ENCODE data around the gene MBD1.
A peak's percentile ranks its signal among the peaks of the same experiment; 100 is the strongest.
"Not testable (repeated sequence)": the region's sequence is repeated elsewhere in the genome, so short reads cannot be mapped to it uniquely, and the experiment has no call there.

Gene MBD1

DNA sequence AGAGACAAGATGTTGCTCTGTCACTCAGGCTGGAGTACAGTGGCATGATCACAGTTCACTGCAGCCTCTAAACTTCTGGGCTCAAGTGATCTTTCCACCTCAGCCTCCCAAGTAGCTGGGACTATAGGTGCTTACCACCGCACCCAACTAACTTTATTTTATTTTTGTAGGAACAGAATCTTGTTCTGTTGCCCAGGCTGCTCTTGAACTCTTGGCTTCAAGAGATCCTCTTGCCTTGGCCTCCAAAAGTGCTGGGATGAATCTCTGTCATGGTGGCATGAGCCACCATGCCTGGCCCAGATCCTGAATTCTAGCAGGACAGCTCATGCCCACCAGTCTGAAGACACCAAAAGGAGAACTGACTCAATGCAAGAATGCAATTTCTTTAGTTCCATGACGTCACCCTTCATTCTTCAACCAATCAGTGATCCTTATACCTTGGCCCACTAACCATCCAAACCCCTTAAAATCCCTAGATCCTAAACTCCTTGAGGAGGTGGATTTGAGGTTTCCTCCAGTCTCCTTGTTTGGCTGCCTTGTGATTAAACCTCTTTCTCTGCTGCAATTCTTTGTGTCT lies 31.8 kb upstream of the MBD1 start:
- TF ChIP-seq, protein P1, sequence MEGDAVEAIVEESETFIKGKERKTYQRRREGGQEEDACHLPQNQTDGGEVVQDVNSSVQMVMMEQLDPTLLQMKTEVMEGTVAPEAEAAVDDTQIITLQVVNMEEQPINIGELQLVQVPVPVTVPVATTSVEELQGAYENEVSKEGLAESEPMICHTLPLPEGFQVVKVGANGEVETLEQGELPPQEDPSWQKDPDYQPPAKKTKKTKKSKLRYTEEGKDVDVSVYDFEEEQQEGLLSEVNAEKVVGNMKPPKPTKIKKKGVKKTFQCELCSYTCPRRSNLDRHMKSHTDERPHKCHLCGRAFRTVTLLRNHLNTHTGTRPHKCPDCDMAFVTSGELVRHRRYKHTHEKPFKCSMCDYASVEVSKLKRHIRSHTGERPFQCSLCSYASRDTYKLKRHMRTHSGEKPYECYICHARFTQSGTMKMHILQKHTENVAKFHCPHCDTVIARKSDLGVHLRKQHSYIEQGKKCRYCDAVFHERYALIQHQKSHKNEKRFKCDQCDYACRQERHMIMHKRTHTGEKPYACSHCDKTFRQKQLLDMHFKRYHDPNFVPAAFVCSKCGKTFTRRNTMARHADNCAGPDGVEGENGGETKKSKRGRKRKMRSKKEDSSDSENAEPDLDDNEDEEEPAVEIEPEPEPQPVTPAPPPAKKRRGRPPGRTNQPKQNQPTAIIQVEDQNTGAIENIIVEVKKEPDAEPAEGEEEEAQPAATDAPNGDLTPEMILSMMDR (IDR thresholded peaks at IDR 0.05; ENCODE audit: low read depth, low read length, missing control alignments): no peak
- in situ Hi-C loops (cut with HindIII; ENCODE audit: low sequenced_read_pairs): no loop called here
- no peak overlapping the region for H3K4me3 ChIP-seq (ENCODE audit: low read depth, low read length)
- DNase-seq (ENCODE audit: low read depth): no peak

DNA sequence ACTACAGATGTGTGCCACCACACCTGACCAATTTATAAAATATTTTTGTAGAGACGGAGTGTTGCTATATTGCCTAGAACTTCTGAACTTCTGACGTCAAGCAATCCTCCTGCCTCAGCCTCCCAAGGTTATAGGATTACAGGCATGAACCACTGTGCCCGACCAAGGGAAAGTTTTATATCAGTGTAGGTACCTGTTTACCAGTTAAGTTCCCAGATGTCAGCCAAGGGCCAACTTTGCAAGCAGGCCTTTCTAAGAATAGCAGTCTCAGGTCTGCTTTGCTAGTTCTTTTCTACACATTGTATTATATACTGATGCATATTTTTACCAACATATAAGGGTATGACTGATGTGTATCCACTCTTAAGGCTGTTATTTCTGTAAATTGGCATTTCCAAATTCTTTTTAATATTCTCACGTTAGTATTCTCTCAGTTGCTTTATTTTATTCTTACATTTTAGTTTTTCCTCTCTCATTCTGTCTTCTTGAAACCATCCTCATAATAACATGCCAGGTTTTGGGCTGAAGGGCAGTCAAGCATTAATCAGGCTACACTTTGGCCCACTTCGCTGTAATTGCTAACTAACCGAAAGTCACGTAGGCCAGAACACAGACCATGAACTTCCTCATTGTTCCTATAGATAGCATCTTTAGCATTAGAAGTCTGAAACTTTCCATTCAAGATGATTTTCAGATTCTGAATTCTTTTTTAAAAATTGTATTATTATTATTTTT lies 31.1 kb upstream of the MBD1 start:
- TF ChIP-seq, protein P1 (IDR thresholded peaks at IDR 0.05; ENCODE audit: low read depth, low read length, missing control alignments): no peak
- no peak for DNase-seq (ENCODE audit: low read depth)
- H3K4me3 ChIP-seq (ENCODE audit: low read depth, low read length): no peak overlapping the region
- in situ Hi-C loops (cut with HindIII; ENCODE audit: low sequenced_read_pairs): no loop called here

DNA sequence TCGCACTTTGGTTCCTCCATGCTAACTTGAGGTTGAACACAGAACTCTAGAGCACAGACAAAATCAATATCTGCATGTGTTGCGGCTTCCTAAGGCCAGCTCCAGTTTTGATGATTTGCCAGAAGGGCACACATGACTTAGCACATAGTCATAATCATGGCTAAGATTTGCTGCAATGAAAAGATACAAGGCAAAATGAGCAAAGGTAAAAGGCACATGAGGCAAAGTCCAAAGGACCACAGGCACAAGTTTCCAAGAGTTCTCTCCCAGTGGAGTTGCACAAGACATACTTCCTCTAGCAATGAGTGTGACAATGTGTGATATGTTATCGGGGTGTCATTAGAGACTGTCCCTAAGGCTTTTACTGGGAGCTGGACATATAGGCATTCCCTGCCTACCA lies 30.3 kb upstream of the MBD1 start:
- in situ Hi-C loops (cut with HindIII; ENCODE audit: low sequenced_read_pairs): no loop called here
- TF ChIP-seq, protein P1 (IDR thresholded peaks at IDR 0.05; ENCODE audit: low read depth, low read length, missing control alignments): no peak

DNA sequence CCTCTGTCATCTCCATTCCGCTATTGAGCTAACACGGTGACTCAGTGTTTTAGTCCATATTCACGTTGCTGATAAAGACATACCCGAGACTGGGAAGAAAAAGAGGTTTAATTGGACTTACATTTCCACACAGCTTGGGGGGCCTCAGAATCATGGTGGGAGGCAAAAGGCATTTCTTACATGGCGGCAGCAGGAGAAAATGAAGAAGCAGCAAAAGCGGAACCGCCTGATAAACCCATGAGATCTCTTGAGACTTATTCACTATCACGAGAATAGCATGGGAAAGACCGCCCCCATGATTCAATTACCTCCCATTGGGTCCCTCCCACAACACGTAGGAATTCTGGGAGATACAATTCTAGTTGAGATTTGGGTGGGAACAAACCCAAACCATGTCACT lies 28.8 kb upstream of the MBD1 start:
- in situ Hi-C loops (cut with HindIII; ENCODE audit: low sequenced_read_pairs): no loop called here
- H3K4me3 ChIP-seq (ENCODE audit: low read depth, low read length): no peak overlapping the region
- DNase-seq (ENCODE audit: low read depth): no peak
- TF ChIP-seq, protein P1 (IDR thresholded peaks at IDR 0.05; ENCODE audit: low read depth, low read length, missing control alignments): no peak

More for the DNA sequence above, 30.3 kb upstream of the MBD1 start:
- H3K4me3 ChIP-seq (ENCODE audit: low read depth, low read length): no peak overlapping the region
- no peak for DNase-seq (ENCODE audit: low read depth)

DNA sequence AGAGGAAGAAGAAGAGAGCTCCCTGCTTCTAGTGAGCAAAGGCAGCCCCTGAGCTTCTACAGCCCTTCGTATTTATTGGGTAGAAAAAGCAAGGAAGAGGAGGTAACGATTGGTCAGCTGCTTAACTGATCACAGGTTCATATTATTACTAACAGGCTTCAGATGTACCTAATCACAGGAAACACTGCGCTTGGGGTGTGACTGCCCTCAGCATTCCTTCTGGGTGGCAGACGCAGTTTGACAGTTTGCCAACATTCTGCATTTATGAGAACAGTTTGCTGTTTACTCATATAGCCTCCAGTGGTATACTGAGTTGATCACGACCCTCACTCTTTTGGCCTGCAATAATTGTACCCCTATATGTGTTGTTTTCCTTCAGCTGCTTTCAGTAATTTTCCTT lies 27.5 kb upstream of the MBD1 start:
- in situ Hi-C loops (cut with HindIII; ENCODE audit: low sequenced_read_pairs); DNase-seq (ENCODE audit: low read depth); H3K4me3 ChIP-seq (ENCODE audit: low read depth, low read length): not testable (repeated sequence)

DNA sequence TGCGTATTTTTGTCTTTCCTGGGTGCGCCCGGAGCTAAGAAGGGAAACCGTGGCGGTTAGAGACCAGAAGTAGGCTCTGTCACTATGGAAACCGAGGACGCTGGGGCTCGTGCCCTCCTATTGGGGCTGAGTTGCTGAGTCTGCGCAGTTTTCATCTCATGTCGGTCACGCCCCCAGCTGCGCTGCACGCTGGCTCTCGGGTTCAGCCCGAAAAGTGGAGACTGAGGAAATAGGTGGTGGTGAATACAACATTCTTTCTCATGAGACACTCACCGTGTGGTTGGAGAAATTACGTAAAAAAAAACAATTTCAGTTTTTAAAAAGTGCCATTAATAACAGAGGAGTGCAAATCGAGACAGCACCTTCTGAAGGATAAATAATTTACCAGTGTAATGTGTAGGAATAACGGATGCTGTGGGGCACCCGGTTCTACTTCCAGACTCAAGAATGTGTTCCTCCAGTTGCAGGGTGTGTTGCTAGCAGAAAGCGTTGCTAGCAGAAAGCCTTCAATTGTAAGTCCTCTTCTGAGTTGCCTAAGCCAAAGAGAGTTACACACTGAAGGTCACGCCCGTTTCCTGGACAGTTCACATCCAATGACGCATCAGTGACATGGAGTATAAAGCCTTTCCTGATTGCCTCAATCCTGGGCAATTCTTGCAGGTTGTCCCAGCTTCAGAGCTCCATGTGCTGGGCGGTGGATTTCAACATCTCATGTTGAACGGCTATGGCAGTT lies 26.6 kb upstream of the MBD1 start:
- DNase-seq (ENCODE audit: low read depth): peak; percentile 68
- H3K4me3 ChIP-seq (ENCODE audit: low read depth, low read length): peak overlapping the region; percentile 46
- TF ChIP-seq, protein P1 (IDR thresholded peaks at IDR 0.05; ENCODE audit: low read depth, low read length, missing control alignments): no peak
- in situ Hi-C loops (cut with HindIII; ENCODE audit: low sequenced_read_pairs): no loop called here

DNA sequence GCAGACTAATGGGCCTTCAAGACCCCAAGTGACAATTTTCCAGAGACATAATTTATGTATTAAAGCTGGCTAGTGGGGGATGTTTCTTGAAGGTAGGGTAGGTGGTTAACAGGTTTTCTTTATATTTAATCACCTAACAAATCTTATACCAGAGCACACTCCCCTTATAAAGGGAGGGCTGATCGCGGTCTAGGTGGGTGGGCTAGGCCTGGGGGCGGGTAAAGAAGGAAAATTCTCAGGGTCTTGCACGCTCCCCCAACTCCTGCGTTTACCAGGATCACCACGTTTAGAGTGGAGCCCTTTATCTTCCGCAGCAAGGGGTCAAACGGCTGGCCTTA lies 26.0 kb upstream of the MBD1 start:
- H3K4me3 ChIP-seq (ENCODE audit: low read depth, low read length): peak overlapping the region; percentile 46
- TF ChIP-seq, protein P1 (IDR thresholded peaks at IDR 0.05; ENCODE audit: low read depth, low read length, missing control alignments): no peak
- DNase-seq (ENCODE audit: low read depth): no peak
- in situ Hi-C loops (cut with HindIII; ENCODE audit: low sequenced_read_pairs): no loop called here
